Subcutaneous adipose tissue (tissue), 4 donors: ENCODE data around the gene NELFA. TPM values are rescaled to one million over a fixed set of nuclear protein-coding genes. Genes with fewer than 3 reads are reported as not detected.

Experiments used
- total RNA-seq, 4 donors: library from RNA; depleted of rRNA; stranded (reverse); fragments of >200 nt; gene quantifications; one replicate each; pipeline ENCODE4 v1.1.0, GENCODE V29; 2016
- TF ChIP-seq, protein P1 (sequence below): fragments of 450-650 bp; IDR thresholded peaks from one replicate; pipeline ENCODE4 v1.5.1; 2016; ENCODE audit warnings: low read depth, mild to moderate bottlenecking, control low read depth, antibody characterized with exemption, moderate library complexity

NELFA gene
- total RNA-seq, 4 donors from 2014 or later: 7.8 to 30.5 (median 16.3) TPM

DNA sequence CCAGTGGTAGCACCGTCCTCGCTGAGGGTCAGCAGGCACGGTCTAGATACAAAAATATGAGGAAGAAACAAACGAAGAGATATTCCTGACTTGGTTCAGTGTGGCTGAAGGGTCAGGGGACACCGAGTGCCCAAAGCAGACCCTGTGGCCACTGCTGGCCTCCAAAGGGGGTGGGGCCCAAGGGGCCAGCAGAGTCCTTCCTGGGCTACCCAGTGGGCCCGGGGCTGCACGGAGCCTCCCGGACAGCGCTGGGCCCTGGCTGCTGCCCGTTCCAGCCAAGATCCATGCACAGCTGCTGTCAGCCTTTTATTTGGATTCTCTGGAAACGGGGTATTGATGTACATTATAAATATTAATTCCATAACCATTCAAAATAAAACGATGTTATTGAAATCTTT, 20.4 kb downstream of the NELFA start:
- TF ChIP-seq, protein P1, sequence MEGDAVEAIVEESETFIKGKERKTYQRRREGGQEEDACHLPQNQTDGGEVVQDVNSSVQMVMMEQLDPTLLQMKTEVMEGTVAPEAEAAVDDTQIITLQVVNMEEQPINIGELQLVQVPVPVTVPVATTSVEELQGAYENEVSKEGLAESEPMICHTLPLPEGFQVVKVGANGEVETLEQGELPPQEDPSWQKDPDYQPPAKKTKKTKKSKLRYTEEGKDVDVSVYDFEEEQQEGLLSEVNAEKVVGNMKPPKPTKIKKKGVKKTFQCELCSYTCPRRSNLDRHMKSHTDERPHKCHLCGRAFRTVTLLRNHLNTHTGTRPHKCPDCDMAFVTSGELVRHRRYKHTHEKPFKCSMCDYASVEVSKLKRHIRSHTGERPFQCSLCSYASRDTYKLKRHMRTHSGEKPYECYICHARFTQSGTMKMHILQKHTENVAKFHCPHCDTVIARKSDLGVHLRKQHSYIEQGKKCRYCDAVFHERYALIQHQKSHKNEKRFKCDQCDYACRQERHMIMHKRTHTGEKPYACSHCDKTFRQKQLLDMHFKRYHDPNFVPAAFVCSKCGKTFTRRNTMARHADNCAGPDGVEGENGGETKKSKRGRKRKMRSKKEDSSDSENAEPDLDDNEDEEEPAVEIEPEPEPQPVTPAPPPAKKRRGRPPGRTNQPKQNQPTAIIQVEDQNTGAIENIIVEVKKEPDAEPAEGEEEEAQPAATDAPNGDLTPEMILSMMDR: no peak

DNA sequence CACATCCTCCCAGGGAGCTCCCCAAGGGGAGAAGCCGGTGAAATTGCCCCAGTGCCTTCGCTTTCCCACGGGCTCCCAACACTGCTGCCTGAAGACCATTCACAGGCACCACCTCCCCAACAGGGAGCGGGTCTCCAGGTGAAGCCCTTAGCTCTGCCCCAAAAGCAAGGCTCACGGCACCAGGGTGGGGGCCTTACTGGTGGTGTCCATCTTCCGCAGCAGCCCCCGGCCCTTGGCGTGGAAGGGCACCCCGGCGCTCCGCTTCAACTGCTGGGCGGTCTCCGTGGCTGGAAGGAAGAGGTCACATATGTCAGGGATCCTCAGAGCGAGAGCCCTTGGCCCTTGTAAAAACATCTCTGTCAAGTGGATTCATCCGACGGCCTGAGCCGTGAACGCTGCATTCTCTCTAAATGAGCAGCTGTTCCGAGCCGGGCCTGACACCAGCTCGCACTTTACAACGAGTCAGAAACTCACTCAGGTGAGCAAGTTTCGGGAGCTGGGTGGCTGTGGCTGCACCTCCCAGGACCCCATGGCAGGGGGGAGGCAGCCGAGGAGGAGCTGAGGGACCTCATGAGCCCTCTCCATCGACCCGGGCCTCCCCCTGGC, 20.9 kb downstream of the NELFA start:
- TF ChIP-seq, protein P1: no peak

DNA sequence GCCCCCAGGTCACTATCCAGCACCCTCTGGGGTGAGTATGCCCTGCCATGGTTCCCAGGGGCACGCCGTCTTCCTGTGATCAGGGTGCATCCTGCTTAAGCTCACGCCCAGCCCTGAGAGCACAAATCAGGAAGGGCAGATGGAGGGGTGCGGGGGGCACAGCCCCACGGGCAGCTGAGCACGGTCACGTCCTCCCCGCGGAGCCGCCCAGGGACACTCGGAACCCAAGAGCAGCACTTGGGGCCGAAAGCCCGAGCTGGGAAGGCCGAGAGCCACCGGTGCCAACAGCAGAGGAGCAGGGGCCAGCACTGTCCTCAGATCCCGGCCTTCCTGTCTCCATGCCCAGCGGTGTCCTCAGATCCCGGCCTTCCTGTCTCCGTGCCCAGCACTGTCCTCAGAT, 21.5 kb downstream of the NELFA start:
- TF ChIP-seq, protein P1: no peak

DNA sequence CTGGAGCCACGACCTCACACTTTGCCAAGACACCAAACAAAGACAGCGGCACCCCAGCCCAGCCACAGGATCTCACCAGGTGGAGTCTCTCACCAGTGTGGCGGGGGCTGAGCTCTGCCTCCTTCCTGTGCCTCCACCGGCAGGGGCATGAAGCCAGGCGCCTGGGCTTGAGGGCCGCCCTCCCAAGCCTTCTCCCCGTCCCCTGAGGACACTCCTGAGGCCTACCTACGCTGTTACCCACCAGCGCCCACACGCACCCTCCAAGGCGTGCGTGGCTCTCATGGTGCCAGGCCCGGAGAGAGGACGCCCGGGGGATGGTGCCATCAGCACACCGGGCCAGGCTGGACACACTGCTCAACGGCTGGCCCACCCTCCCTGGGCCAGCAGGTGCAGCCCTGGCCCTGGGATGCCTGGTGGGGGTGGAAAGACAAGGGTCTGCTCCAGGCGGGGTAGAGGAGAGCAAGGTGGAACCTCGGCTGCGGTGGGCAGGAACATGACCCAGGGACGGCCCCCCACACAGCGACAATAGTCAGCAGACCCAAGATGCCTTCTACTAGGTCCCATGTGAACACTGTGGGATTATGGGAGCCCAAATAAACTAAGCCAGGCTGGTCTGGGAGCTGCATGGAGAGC, 22.1 kb downstream of the NELFA start:
- TF ChIP-seq, protein P1: no peak

DNA sequence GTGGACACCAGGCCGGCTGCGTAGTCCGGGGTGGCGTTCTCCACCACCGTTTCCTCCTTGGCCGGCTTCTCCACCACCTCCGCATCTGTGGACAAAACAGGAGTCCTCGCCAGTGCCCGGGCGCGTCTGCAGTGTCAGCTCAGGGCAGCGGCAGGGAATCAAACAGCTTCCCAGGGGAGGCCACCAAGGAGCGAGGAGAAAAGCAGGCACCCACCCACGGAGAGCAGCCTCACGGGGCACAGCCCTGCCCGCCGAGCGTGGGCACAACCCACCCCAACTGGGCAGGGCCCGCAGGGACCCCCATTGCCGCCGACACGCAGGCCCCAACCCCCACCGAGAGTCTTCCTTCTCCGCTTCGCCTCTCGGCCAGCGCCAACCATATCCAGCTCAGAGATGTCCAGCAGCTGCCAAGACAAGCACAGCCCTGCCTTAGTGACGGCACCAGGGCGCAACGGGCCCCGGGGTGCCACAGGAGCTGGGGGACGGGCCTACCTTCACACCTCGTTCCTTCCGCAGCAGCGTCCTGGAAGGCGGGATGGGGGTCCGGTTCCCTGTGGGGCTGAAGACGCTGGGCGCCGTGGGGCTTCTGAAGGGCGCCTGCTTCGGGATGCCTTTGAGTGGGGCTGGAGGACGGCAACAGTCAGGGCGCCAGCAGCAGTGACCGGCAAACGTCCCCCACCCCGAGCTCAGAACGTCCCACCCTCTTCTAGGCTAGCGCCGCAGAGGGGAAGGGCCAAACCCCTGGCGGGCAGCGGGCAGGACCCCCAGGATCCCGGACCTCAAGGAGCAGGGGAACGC, 22.8 kb downstream of the NELFA start:
- TF ChIP-seq, protein P1: no peak

DNA sequence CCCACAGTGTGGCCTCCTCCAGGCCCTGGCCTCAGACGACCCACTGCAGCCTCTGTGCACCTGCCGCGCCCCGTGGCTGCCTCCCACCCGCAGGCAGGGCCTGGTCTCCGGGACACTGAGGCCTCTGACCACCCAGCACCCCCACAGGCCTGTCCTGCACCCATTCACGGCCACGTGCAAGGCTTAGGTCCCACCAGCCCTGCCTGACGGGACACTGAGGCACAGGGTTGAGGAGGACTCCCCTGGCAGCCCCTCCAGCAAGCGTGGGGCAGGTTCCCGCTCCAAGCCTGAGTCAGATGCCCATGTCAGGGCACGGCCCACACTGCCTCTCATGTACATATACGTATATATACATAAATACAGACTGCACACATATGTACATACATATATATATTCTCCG, 23.5 kb downstream of the NELFA start:
- TF ChIP-seq, protein P1: no peak
